ENCODE measurements around the gene VTCN1. TPM values are rescaled to one million over a fixed set of nuclear protein-coding genes. Genes with fewer than 3 reads are reported as not detected.

VTCN1 gene
- total and polyA plus RNA-seq, 2 experiments from 2014 or later = 12.4 to 14.9 TPM

GRCh38 chr1:117188816-117189437 lies 21.8 kb downstream of the VTCN1 start:
- no peaks in the 10 kb centered on the region for H4K20me1 ChIP-seq (ENCODE audit: insufficient read depth, poor library complexity, severe bottlenecking)
- H3K9me3 ChIP-seq (ENCODE audit: low read depth) = no peaks in the 10 kb centered on the region
- H3K9me2 ChIP-seq (replicated peaks; ENCODE audit: insufficient read depth) = no peaks in the 10 kb centered on the region
- no peaks in the 10 kb centered on the region for H3K79me2 ChIP-seq
- no peaks in the 10 kb centered on the region for H3K4me1 ChIP-seq (ENCODE audit: insufficient read depth)
- no peak overlapping the region for H2AFZ ChIP-seq
- TF ChIP-seq CTCF (IDR thresholded peaks at IDR 0.05; ENCODE audit: poor library complexity) (no peak), EZH2 (IDR thresholded peaks at IDR 0.05; ENCODE audit: borderline replicate concordance) (no peak), EZH2phosphoT487 (IDR thresholded peaks at IDR 0.05; ENCODE audit: low read depth, severe bottlenecking, unreplicated experiment) (no peak)
- no peak overlapping the region for H3K27ac ChIP-seq
- H3K4me3 ChIP-seq = no peak overlapping the region
- no peaks in the 10 kb centered on the region for H3K27me3 ChIP-seq
- no peak for DNase-seq (ENCODE audit: low spot score)
- H3K36me3 ChIP-seq (replicated peaks; ENCODE audit: insufficient read depth, low read depth) = no peaks in the 10 kb centered on the region
- peak overlapping the region; percentile 6 for H3K4me2 ChIP-seq
- 60% methylated on average over 8 of the region's 8 CpGs for WGBS (ENCODE audit: low lambda C conversion rate, missing lambda C conversion rate)

- Histone ChIP-seq H3K79me2 (no peaks in the 10 kb centered on the region), H2AFZ (no peak overlapping the region), H4K20me1 (ENCODE audit: insufficient read depth, poor library complexity, severe bottlenecking) (no peaks in the 10 kb centered on the region), H3K9me3 (ENCODE audit: low read depth) (no peaks in the 10 kb centered on the region), H3K4me2 (no peak overlapping the region), H3K4me3 (no peak overlapping the region), H3K27me3 (no peaks in the 10 kb centered on the region), H3K36me3 (replicated peaks; ENCODE audit: insufficient read depth, low read depth) (no peaks in the 10 kb centered on the region), H3K27ac (no peak overlapping the region), H3K9me2 (replicated peaks; ENCODE audit: insufficient read depth) (no peaks in the 10 kb centered on the region), H3K4me1 (ENCODE audit: insufficient read depth) (no peaks in the 10 kb centered on the region)
- no peak for DNase-seq (ENCODE audit: low spot score)
- TF ChIP-seq EZH2 (IDR thresholded peaks at IDR 0.05; ENCODE audit: borderline replicate concordance) = no peak
- TF ChIP-seq CTCF (IDR thresholded peaks at IDR 0.05; ENCODE audit: poor library complexity) = no peak
- TF ChIP-seq EZH2phosphoT487 (IDR thresholded peaks at IDR 0.05; ENCODE audit: low read depth, severe bottlenecking, unreplicated experiment) = no peak
- WGBS (ENCODE audit: low lambda C conversion rate, missing lambda C conversion rate) = 61% methylated on average over 5 of the region's 5 CpGs
Observed at GRCh38 chr1:117188170-117188815, 22.4 kb downstream of the VTCN1 start.

- Histone ChIP-seq H3K9me3 (ENCODE audit: low read depth) (no peaks in the 10 kb centered on the region), H2AFZ (no peak overlapping the region), H4K20me1 (ENCODE audit: insufficient read depth, poor library complexity, severe bottlenecking) (no peaks in the 10 kb centered on the region), H3K4me1 (ENCODE audit: insufficient read depth) (peaks cover 6% of the 10 kb centered on the region), H3K27me3 (no peaks in the 10 kb centered on the region), H3K9me2 (replicated peaks; ENCODE audit: insufficient read depth) (no peaks in the 10 kb centered on the region), H3K27ac (no peak overlapping the region), H3K36me3 (replicated peaks; ENCODE audit: insufficient read depth, low read depth) (no peaks in the 10 kb centered on the region), H3K4me2 (no peak overlapping the region), H3K79me2 (no peaks in the 10 kb centered on the region), H3K4me3 (no peak overlapping the region)
- TF ChIP-seq CTCF (IDR thresholded peaks at IDR 0.05; ENCODE audit: poor library complexity) (no peak), EZH2phosphoT487 (IDR thresholded peaks at IDR 0.05; ENCODE audit: low read depth, severe bottlenecking, unreplicated experiment) (no peak)
- DNase-seq (ENCODE audit: low spot score) = no peak
- 97% methylated on average over 4 of the region's 4 CpGs for whole genome bisulfite sequencing (ENCODE audit: low lambda C conversion rate, missing lambda C conversion rate)
Observed at GRCh38 chr1:117183112-117183511, 27.6 kb downstream of the VTCN1 start.

All from hepatocyte (in vitro differentiated cells).